HCT116 (cell line): Measurements from ENCODE around the gene PRKN. TPM values are rescaled to one million over a fixed set of nuclear protein-coding genes. Genes with fewer than 3 reads are reported as not detected.

Experiments
- ATAC-seq: fragments of 200-7000 bp; cut with Tn5 transposase; 2 replicates; pipeline ENCODE4 v1.9.1; 2020; ENCODE audit warnings: mild to moderate bottlenecking, moderate library complexity
- BruUV-seq: library from RNA; stranded (reverse); fragments of 400-500 nt; replicated peaks from 2 replicates; lab custom pipeline; 2021; lab: Mats Ljungman, UMichigan
- CTCF ChIA-PET: fragments of 300-600 bp; sonication (Branson Sonifier 250); formaldehyde crosslinking; loops from one replicate; lab custom pipeline; 2021; ENCODE audit warnings: antibody characterized with exemption; lab: Charles Lee
- POLR2A ChIA-PET: fragments of 300-600, 350-600 bp; sonication (Branson Sonifier 250); formaldehyde crosslinking; loops from one replicate; lab custom pipeline; 2021; ENCODE audit warnings: antibody characterized with exemption; lab: Charles Lee
- RAD21 ChIA-PET, 2 experiments: fragments of 300-600 bp; sonication (Branson Sonifier 250); formaldehyde crosslinking; loops; one replicate each; lab custom pipeline; 2023; ENCODE audit warnings: low total read pairs in 2 of 2; ENCODE audit not compliant: uncharacterized antibody in 2 of 2, unreplicated experiment in 2 of 2, low non-redundant PET in 1 of 2; lab: Charles Lee
- DNase-seq: peaks from one replicate; pipeline ENCODE4 v3.0.0-alpha.2; 2010; ENCODE audit warnings: low read depth, low spot score
- H2AFZ ChIP-seq: fragments of 200-600 bp; shearing (Covaris generic), sonication (generic); 2 replicates; pipeline ENCODE4 v1.6.1; 2017; ENCODE audit warnings: low read depth, mixed run types, mixed read lengths, antibody characterized with exemption, low read length; ENCODE audit not compliant: poor library complexity, severe bottlenecking
- H3K27ac ChIP-seq: 2 replicates; pipeline ENCODE4 v1.5.1; 2012; ENCODE audit warnings: low read depth, low read length
- H3K27me3 ChIP-seq: fragments of 200-600 bp; sonication (generic); 2 replicates; pipeline ENCODE4 v1.6.1; 2016; ENCODE audit warnings: mixed run types, low read length, mixed read lengths; ENCODE audit not compliant: insufficient read depth
- H3K36me3 ChIP-seq, 2 experiments: fragments of 200-500 bp in 1 of 2; fragments of 200-600 bp in 1 of 2; sonication (Bioruptor generic) in 1 of 2; sonication (generic) in 1 of 2; 2 replicates each; pipeline versions ENCODE4 v1.5.1 to v1.6.1; 2014 to 2016; ENCODE audit warnings: low read length in 2 of 2, inconsistent platforms in 1 of 2, mixed read lengths in 1 of 2, mixed run types in 1 of 2; ENCODE audit not compliant: insufficient read depth in 2 of 2, control insufficient read depth in 1 of 2
- H3K4me1 ChIP-seq, 2 experiments: fragments of 200-600 bp in 1 of 2; sonication (generic) in 1 of 2; 2 replicates each; pipeline versions ENCODE4 v1.5.1 to v1.6.1; 2012 to 2017; ENCODE audit warnings: low read length in 2 of 2, inconsistent platforms in 1 of 2, mild to moderate bottlenecking in 1 of 2, mixed read lengths in 1 of 2, mixed run types in 1 of 2, moderate library complexity in 1 of 2; ENCODE audit not compliant: insufficient read depth in 2 of 2, control insufficient read depth in 1 of 2
- H3K4me2 ChIP-seq: fragments of 200-600 bp; sonication (generic); 2 replicates; pipeline ENCODE4 v1.6.1; 2017; ENCODE audit warnings: mixed run types, low read length, mixed read lengths
- H3K4me3 ChIP-seq, 2 experiments: fragments of 200-600 bp in 1 of 2; sonication (generic) in 1 of 2; replicated peaks in 1 of 2; 2 replicates each; pipeline ENCODE4 v1.5.1; 2011 to 2016; ENCODE audit warnings: low read length in 2 of 2, control low read depth in 1 of 2, low read depth in 1 of 2, mild to moderate bottlenecking in 1 of 2, mixed read lengths in 1 of 2, mixed run types in 1 of 2
- H3K79me2 ChIP-seq: fragments of 200-600 bp; sonication (generic); 2 replicates; pipeline ENCODE4 v1.6.1; 2017; ENCODE audit warnings: mild to moderate bottlenecking, mixed run types, low read length, moderate library complexity, mixed read lengths; ENCODE audit not compliant: insufficient read depth
- H3K9ac ChIP-seq: fragments of 200-600 bp; sonication (generic); 2 replicates; pipeline ENCODE4 v1.6.1; 2016; ENCODE audit warnings: low read length, mixed read lengths
- H3K9me2 ChIP-seq: fragments of 200-600 bp; sonication (generic), shearing (Covaris generic); 2 replicates; pipeline ENCODE4 v1.6.1; 2017; ENCODE audit warnings: mixed run types, mild to moderate bottlenecking, moderate library complexity; ENCODE audit not compliant: insufficient read depth
- H3K9me3 ChIP-seq, 2 experiments: fragments of 200-500 bp in 1 of 2; fragments of 200-600 bp in 1 of 2; sonication (Bioruptor generic) in 1 of 2; sonication (generic) in 1 of 2; 2 replicates each; pipeline ENCODE4 v1.6.1; 2014 to 2017; ENCODE audit warnings: low read length in 2 of 2, mixed read lengths in 2 of 2, inconsistent platforms in 1 of 2, low read depth in 1 of 2, mild to moderate bottlenecking in 1 of 2, mixed run types in 1 of 2, moderate library complexity in 1 of 2; ENCODE audit not compliant: control insufficient read depth in 1 of 2, insufficient read depth in 1 of 2
- H4K20me1 ChIP-seq: fragments of 200-600 bp; sonication (generic), shearing (Covaris generic); 2 replicates; pipeline ENCODE4 v1.6.1; 2017; ENCODE audit warnings: mixed run types, mild to moderate bottlenecking, moderate library complexity; ENCODE audit not compliant: insufficient read depth
- CEBPB ChIP-seq: IDR thresholded peaks from 2 replicates; pipeline ENCODE4 v1.6.1; 2012; ENCODE audit warnings: low read depth
- CTCF ChIP-seq, 3 experiments: fragments of 200-600 bp in 1 of 3; sonication (generic) in 1 of 3; IDR thresholded peaks in 2 of 3; conservative IDR thresholded peaks in 1 of 3; 2 replicates each; pipeline ENCODE4 v1.5.1; 2012 to 2017; ENCODE audit warnings: low read depth in 2 of 3, low read length in 2 of 3, antibody characterized with exemption in 1 of 3, borderline replicate concordance in 1 of 3, control low read depth in 1 of 3, mild to moderate bottlenecking in 1 of 3, mixed read lengths in 1 of 3, mixed run types in 1 of 3, moderate library complexity in 1 of 3; ENCODE audit not compliant: insufficient read depth in 1 of 3
- EGR1 ChIP-seq: IDR thresholded peaks from 2 replicates; pipeline ENCODE4 v1.6.1; 2012; ENCODE audit warnings: low read depth
- FOSL1 ChIP-seq: IDR thresholded peaks from 2 replicates; pipeline ENCODE4 v1.6.1; 2012; ENCODE audit warnings: low read depth
- JUND ChIP-seq: IDR thresholded peaks from 2 replicates; pipeline ENCODE4 v1.6.1; 2012
- MAX ChIP-seq: IDR thresholded peaks from 2 replicates; pipeline ENCODE4 v1.6.1; 2012
- POLR2A ChIP-seq: IDR thresholded peaks from 2 replicates; pipeline ENCODE4 v1.7.0; 2011; ENCODE audit warnings: borderline replicate concordance; ENCODE audit not compliant: insufficient read depth, insufficient read length; ENCODE audit errors: extremely low read depth
- POLR2AphosphoS5 ChIP-seq: IDR thresholded peaks from 2 replicates; pipeline ENCODE4 v1.6.1; 2011; ENCODE audit warnings: mild to moderate bottlenecking, low read depth, low read length, moderate library complexity
- RAD21 ChIP-seq: IDR thresholded peaks from 2 replicates; pipeline ENCODE4 v1.6.1; 2012; ENCODE audit warnings: low read depth, mild to moderate bottlenecking
- SIN3A ChIP-seq: IDR thresholded peaks from 2 replicates; pipeline ENCODE4 v1.6.1; 2012; ENCODE audit warnings: low read depth
- SP1 ChIP-seq: IDR thresholded peaks from 2 replicates; pipeline ENCODE4 v1.6.1; 2012; ENCODE audit warnings: low read depth
- TCF7L2 ChIP-seq: IDR thresholded peaks from 2 replicates; pipeline ENCODE4 v1.7.0; 2011; ENCODE audit warnings: borderline replicate concordance, inconsistent platforms; ENCODE audit not compliant: insufficient read depth, insufficient read length; ENCODE audit errors: extremely low read depth
- YY1 ChIP-seq: IDR thresholded peaks from 2 replicates; pipeline ENCODE4 v1.6.1; 2011; ENCODE audit warnings: low read length, low read depth, moderate library complexity, mild to moderate bottlenecking; ENCODE audit not compliant: insufficient replicate concordance; ENCODE audit errors: extremely low read depth
- ZFX ChIP-seq: fragments of 450-650 bp; IDR thresholded peaks from 2 replicates; pipeline ENCODE4 v1.6.1; 2017
- ZNF274 ChIP-seq: fragments of 200-500 bp; sonication (Bioruptor generic); IDR thresholded peaks from 2 replicates; pipeline ENCODE4 v1.6.1; 2014; ENCODE audit warnings: mild to moderate bottlenecking, low read depth, low read length, inconsistent platforms
- intact Hi-C: fragments of 100-400 bp; cut with micrococcal nuclease; formaldehyde crosslinking; loops from 2 replicates; pipeline ENCODE4 v1.10.0; 2022
- total RNA-seq: library from RNA; stranded (reverse); gene quantifications from one replicate; pipeline ENCODE4 v1.2.1, GENCODE V29; 2021; ENCODE audit not compliant: unreplicated experiment

Gene PRKN
- total RNA-seq, 1 experiment from 2014 or later, result 2.6 TPM

- TF ChIP-seq MAX, result no peak
- no peak for TF ChIP-seq CTCF (IDR thresholded peaks at IDR 0.05 in 2 of 3, conservative IDR thresholded peaks at IDR 0.05 in 1 of 3; ENCODE audit: borderline replicate concordance in 1 of 3, insufficient read depth in 1 of 3, low read depth in 2 of 3, low read length in 2 of 3)
- no peak for TF ChIP-seq POLR2A
- no peak for TF ChIP-seq ZNF274
- TF ChIP-seq YY1, result no peak
- TF ChIP-seq JUND, result no peak
- no peak for TF ChIP-seq EGR1
- no peak for TF ChIP-seq ZFX
- no peak for TF ChIP-seq FOSL1
- no peak for TF ChIP-seq SP1
- TF ChIP-seq POLR2AphosphoS5, result no peak
These were observed 4.9 kb downstream of the PRKN start (continued) for GRCh38 chr6:162722633-162723032.

GRCh38 chr6:162722226-162722625 is 5.3 kb downstream of the PRKN start:
- Histone ChIP-seq H3K27ac (no peak overlapping the region), H3K79me2 (no peaks in the 10 kb centered on the region), H3K36me3 (no peaks in the 10 kb centered on the region), H3K4me3 (no peak overlapping the region)
- TF ChIP-seq TCF7L2, result no peak
- no peak for TF ChIP-seq RAD21
- no peak for TF ChIP-seq SP1
- no peak for TF ChIP-seq SIN3A
- TF ChIP-seq CEBPB, result no peak
- TF ChIP-seq EGR1, result no peak
- no peak for TF ChIP-seq YY1
- TF ChIP-seq POLR2A, result no peak
- no peak for TF ChIP-seq CTCF (IDR thresholded peaks at IDR 0.05 in 2 of 3, conservative IDR thresholded peaks at IDR 0.05 in 1 of 3; ENCODE audit: borderline replicate concordance in 1 of 3, insufficient read depth in 1 of 3, low read depth in 2 of 3, low read length in 2 of 3)
- TF ChIP-seq JUND, result no peak
- no peak for TF ChIP-seq MAX
- TF ChIP-seq, all 23 proteins: peak for 0
- H3K27me3 ChIP-seq, result no peaks in the 10 kb centered on the region
- intact Hi-C loops, result no loop called here
- BruUV-seq, result no TSS peak
- RAD21 ChIA-PET, result no interaction called here
- H3K9me2 ChIP-seq, result no peaks in the 10 kb centered on the region
- H2AFZ ChIP-seq, result no peak overlapping the region
- no peak overlapping the region for H3K9ac ChIP-seq
- POLR2A ChIA-PET, result no interaction called here
- no peaks in the 10 kb centered on the region for H3K9me3 ChIP-seq
- peaks cover 0 to 5% of the 10 kb centered on the region in 2 experiments; a peak in 1 of 4 replicates for H3K4me1 ChIP-seq
- no peak overlapping the region for H3K4me2 ChIP-seq
- DNase-seq, result no peak
- ATAC-seq, result no peak
- CTCF ChIA-PET, result no interaction called here
- no peaks in the 10 kb centered on the region for H4K20me1 ChIP-seq
